ENCODE results near the gene TRIB2.
A peak's percentile ranks its signal among the peaks of the same experiment; 100 is the strongest.
"Not testable (repeated sequence)": the region's sequence is repeated elsewhere in the genome, so short reads cannot be mapped to it uniquely, and the experiment has no call there.

The TRIB2 gene
- 110 to 136 reads per million in 2 donors for total RNA-seq

GRCh38 chr2:12716282-12717190 lies at the start of gene TRIB2:
Gene TRIB2, plus strand, starts transcription at chr2:12716936. Its CDS starts 1,372 bp downstream, at chr2:12718308.
- peak; percentile 90 for DNase-seq

- DNase-seq: no peak
These were observed 47.7 kb upstream of the TRIB2 start for GRCh38 chr2:12669036-12669435.

- DNase-seq: no peak
These were observed 43.9 kb upstream of the TRIB2 start for GRCh38 chr2:12672711-12673315.

- DNase-seq: no peak
These were observed 42.0 kb upstream of the TRIB2 start for GRCh38 chr2:12674644-12675328.

GRCh38 chr2:12675352-12675795 lies 41.4 kb upstream of the TRIB2 start:
- DNase-seq: no peak

GRCh38 chr2:12675801-12676200 lies 40.9 kb upstream of the TRIB2 start:
- DNase-seq: no peak

- DNase-seq: no peak
These were observed 40.0 kb upstream of the TRIB2 start for GRCh38 chr2:12676771-12677170.

GRCh38 chr2:12678186-12678585 lies 38.5 kb upstream of the TRIB2 start:
- DNase-seq: no peak

GRCh38 chr2:12679550-12680072 lies 37.1 kb upstream of the TRIB2 start:
- DNase-seq: no peak

- not testable (repeated sequence) for DNase-seq
These were observed 36.6 kb upstream of the TRIB2 start for GRCh38 chr2:12680115-12680514.

- DNase-seq: no peak
These were observed 34.7 kb upstream of the TRIB2 start for GRCh38 chr2:12682017-12682416.

GRCh38 chr2:12683457-12684100 lies 33.2 kb upstream of the TRIB2 start:
- no peak for DNase-seq

GRCh38 chr2:12684471-12684936 lies 32.2 kb upstream of the TRIB2 start:
- no peak for DNase-seq

- no peak for DNase-seq
These were observed 31.6 kb upstream of the TRIB2 start for GRCh38 chr2:12685145-12685544.

GRCh38 chr2:12685956-12686355 lies 30.8 kb upstream of the TRIB2 start:
- no peak for DNase-seq

- no peak for DNase-seq
These were observed 29.9 kb upstream of the TRIB2 start for GRCh38 chr2:12686708-12687283.

- no peak for DNase-seq
These were observed 28.6 kb upstream of the TRIB2 start for GRCh38 chr2:12688091-12688490.

- DNase-seq: no peak
These were observed 27.8 kb upstream of the TRIB2 start for GRCh38 chr2:12688893-12689292.

GRCh38 chr2:12693509-12693908 lies 23.2 kb upstream of the TRIB2 start:
- DNase-seq: no peak

GRCh38 chr2:12694990-12695774 lies 21.6 kb upstream of the TRIB2 start:
- DNase-seq: no peak

- no peak for DNase-seq
These were observed 19.1 kb upstream of the TRIB2 start for GRCh38 chr2:12697617-12698016.

Data from T-helper 9 cell (primary cell).